GM19372 (cell line): Measurements from ENCODE around the gene NKX6-2.

Source experiments
- ATAC-seq: cut with Tn5 transposase; IDR thresholded peaks from one replicate; pipeline ENCODE4 v1.9.1; 2021; ENCODE audit warnings: mild to moderate bottlenecking, low read depth, moderate library complexity; ENCODE audit not compliant: unreplicated experiment

NKX6-2 gene

DNA sequence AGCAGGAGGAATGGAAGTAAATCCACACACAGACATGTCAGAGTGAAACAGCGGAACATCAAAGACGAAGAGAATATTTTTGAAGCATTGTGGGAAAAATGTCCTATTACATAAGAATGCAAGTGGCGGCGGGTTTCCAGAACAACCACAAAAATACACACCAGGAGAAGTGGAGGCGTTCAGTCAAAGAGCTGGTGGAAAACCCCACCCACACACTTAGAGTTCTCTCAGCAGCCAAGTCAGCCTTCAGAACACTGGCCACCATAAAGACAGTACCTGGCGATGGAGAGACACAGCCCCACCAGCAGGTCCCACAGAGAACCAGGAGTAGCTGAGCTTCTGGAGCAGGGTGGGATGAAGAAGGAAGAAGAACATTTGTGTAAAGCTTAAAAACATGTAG, 23.7 kb downstream of the NKX6-2 start:
- no peak for ATAC-seq

DNA sequence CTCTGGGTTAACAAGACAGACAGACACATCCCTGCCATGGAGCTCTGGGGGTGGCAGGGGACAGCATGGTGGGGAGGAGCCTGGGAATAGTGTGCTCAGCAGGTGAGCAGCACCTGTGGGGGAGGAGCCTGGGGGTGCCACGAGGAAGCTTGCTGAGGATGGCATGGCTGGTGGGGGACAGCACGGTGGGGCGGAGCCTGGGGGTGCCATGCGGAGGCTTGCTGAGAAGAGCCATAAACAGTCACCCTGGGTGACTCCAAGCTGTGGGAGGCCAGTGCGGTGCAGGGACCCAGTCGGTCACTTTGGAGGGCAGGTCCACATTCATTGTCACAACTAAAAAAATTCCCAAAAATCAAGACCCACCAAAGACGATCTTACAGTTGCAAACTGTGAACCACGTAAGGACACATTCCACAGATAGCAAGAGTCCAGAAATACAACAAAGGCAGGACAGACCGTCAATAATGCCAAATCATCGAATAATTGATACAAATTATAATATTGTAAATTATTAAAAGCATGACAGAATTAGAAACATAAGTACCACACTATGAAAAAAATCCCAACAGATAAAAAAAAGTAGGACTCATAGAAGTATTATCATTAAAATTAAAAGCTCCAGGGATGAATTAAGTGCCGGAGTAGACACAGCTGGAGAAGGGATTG, 24.4 kb downstream of the NKX6-2 start:
- ATAC-seq, result no peak

- ATAC-seq, result no peak
Measured at GRCh38 chr10:132758865-132759264, 27.1 kb downstream of the NKX6-2 start.

DNA sequence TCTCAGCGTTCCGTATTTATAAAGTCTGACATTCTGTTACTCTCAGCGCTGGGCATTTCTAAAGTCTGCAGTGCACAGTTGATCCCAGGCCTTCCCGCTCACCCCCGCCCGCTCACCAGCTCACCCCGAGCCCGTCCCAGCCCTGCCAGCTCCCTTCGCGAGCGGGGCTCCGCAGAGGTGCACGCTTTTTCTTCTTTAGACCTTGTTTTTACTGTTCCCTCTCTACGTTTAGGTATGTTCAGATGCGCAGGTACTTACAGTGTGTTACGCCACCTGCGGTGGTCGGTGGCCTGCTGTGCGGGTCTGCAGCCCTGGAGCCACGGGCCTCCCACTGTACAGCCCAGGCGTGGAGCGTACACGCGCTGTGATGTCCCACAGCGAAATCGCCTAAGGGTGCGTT, 28.8 kb downstream of the NKX6-2 start:
- no peak for ATAC-seq

DNA sequence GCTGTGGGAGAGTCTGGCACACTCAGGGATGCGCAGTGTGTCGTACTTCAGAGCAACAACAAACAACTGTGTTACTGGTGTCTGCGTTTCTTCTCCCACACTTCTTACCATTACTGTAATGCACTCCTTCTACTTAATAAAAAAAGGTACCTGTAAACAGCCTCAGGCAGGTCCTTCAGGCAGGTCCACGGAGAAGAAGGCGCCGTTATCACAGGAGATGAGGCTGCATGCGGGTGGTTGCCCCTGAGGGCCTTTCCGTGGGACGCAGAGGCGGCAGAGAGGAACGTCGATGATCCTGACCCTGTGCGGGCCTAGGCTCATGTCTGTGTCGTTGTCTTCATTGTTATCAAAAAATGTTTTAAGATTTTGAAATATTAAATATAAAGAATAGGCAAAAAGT, 29.4 kb downstream of the NKX6-2 start:
- no peak for ATAC-seq

DNA sequence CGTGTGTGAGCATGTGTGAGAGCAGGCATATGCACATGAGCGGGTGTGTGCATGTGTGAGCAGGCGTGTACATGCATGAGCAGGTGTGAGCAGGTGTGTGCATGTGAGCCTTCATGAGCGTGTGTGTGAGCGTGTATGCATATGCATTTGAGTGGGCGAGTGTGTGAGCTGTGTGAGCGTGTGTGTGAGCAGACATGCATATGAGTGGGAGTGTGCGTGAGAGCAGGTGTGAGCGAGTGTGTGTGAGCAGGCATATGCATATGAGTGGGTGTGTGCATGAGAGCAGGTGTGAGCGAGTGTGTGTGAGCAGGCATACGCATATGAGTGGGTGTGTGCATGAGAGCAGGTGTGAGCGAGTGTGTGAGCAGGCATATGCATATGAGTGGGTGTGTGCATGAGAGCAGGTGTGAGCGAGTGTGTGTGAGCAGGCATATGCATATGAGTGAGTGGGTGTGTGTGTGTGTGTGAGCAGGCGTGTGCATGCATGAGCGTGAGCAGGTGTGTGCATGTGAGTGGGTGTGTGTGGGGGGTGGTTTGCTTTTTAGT, 30.7 kb downstream of the NKX6-2 start:
- no peak for ATAC-seq

GRCh38 chr10:132754071-132754470, 31.9 kb downstream of the NKX6-2 start:
- ATAC-seq, result no peak

DNA sequence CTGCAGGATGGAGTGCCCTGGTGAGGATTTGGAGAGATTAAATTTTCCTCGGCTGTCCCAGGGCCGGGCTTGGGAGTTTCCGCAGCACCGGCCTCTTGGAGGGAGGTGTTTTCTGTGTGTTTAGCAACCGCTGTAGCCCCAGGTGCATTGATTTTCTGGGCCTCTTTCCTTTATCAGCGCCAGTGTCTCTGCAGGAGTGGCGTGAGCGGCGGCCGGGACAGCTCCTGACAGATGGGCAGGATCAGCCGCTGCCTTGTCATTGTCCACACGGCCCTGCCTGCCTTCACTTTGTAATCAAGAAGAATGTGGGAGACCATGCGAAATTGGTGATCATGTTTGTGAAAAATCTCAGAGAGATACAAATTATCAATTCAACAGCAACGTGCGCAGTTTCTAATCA, 32.4 kb downstream of the NKX6-2 start:
- ATAC-seq, result no peak

GRCh38 chr10:132752961-132753360, 33.0 kb downstream of the NKX6-2 start:
- no peak for ATAC-seq

DNA sequence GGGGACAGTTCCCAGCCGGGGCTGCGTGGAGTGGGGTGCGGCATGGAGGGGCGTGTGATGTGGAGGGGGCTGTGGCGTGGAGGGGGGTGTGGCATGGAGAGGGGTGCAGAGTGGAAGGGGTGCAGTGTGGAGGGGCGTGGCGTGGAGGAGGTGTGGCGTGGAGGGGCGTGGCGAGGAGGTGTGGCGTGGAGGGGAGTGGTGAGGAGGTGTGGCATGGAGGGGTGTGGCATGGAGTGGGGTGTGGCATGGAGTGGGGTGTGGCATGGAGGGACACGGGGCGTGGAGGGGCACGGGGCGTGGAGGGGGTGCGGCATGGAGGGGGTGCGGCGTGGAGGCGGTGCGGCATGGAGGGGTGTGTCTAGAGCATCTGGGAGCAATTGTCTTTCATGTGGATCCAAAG, 33.6 kb downstream of the NKX6-2 start:
- ATAC-seq, result no peak

DNA sequence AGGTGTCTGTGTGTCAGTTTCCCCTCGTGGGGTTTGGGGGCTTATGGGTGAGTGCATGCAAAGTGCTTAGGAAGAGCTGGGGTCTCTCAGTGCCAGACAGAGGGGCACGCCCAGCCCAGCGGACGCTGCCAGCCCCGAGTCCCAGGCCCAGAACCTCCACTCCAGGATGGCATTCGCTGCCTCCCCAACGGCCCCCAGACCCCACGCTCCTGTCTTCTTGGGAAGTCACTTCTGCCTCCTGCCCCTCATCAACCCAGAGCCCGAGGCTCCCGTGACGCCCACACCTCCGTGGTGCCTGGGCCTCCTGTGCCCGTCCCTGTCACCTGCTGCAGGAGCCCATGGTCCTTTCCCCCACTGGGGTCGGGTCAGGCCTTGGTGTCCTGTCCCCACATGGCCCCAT, 35.0 kb downstream of the NKX6-2 start:
- no peak for ATAC-seq

- ATAC-seq, result no peak
Measured at GRCh38 chr10:132749371-132749795, 36.6 kb downstream of the NKX6-2 start.

DNA sequence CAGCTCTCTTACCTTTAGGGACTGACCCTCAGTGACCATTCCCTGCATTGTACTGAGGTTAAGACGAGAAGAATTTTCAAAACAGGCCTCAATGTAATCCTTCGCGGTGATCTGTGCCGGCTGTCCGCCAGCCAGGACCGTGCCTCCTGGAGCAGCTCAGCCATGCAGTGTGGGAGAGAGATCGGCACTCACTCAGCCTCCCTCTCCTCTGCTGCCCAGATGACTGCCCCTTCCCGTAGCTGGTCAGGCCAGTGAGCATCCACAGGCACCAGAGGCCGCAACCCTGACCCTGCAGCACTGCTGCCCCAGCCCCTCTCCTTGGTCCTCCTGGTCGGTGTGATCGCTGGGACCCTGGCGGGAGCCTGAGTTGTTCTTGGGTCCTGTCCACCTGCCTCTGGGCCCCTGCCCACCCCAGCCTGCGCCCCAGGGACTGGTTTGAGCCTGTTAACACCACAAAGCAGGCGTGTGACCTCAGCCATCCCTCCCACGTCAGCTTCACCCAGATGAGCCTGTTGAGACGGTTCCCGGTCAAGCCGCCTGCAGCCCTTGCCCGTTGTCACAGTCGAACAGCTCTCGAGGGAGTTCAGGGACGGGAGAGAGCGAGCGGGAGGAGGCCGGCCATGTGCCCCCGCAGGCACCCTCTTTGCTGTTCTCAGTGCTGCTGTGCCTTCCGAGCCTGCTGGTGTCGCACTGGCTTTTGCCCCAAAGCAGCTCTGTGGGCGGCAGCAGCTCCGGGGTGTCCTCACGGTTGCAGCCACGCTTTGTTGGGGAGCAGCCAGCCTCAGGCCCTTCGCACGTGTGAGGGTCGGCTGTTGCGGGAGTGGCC, 37.2 kb downstream of the NKX6-2 start:
- ATAC-seq, result no peak

DNA sequence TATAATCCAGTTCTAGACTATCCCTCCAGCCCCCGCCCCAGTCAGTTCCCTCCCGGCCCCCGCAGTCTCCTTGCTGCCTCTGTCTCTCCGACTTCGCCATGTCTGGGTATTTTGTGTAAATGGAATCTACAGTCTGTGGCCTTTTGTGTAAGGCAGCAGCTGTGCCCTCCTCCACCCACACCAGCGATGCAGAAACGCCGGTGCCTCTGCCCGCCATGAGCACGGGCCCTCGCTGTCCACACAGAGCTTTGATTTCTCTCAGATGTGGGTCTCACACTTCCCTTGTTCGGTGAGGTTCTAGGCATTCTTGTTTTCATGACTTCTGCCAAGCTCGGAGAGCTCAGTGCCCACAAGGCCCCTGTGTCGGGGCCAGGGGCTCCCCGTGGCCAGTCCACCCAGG, 37.8 kb downstream of the NKX6-2 start:
- ATAC-seq, result no peak

DNA sequence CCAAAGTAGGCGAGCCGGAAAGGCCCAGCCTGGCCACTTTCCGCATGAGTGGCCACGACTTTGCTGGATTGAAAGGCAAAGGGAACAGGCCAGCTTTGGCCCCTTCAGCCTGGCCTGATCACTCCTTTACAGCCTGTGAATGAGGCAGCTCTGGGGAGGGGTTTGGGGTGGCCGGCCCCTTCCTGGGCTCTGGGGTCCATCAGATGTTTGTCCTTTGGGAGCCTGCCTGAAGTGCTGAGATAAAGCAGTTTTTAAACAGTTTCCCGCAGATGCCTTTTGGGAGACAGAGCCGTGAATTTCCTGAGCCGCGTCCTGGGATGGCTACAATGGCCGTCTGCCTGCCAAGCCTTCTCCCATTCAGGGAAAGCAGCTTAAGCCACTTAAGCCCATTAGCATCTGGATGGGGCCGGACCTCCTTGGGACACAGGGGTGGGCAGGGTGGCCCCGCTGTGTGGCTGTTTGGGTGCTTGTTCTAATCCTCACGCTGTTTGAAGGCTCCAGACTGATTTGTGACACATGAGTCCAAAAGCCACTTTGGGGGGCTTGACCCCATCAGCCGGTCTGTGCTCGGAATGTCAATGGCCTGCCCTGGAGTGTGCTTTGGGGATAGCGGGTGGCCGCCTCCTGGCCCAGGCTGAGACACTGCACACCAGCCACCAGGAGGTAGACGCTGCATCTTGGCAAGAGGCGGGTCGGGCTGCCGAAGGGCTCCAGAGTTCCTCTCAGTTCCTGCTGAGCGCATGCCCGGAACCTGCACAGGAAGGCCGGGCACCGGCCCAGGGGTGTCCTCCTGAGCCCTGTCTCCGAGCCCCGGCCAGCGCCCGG, 38.9 kb downstream of the NKX6-2 start:
- no peak for ATAC-seq

- no peak for ATAC-seq
Measured at GRCh38 chr10:132746386-132746785, 39.6 kb downstream of the NKX6-2 start.

DNA sequence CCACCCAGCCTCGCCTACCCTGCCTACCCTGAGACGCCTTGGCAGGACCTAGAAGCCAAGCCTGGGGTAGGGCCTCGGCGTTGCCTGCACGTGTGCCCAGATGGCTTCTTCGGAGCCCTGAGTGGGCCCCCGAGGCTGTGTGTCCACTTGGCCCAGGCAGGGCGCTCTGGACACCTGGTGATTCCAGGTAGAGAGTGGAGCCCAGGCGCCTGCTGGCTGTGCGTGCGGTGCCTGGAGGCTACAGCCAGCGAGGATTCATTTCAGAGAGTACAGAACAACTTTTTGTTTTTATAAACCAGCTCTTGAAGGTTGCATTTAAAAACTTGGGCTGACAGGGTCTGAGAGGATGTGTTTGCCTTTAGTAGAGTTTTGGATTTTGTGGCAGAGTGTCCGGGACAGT, 40.0 kb downstream of the NKX6-2 start:
- ATAC-seq, result no peak

- no peak for ATAC-seq
Measured at GRCh38 chr10:132745511-132745910, 40.4 kb downstream of the NKX6-2 start.

GRCh38 chr10:132744839-132745238, 41.1 kb downstream of the NKX6-2 start:
- no peak for ATAC-seq

GRCh38 chr10:132743925-132744490, 41.9 kb downstream of the NKX6-2 start:
- no peak for ATAC-seq
